ENCODE measurements around the gene SGCA. TPM values are rescaled to one million over a fixed set of nuclear protein-coding genes. Genes with fewer than 3 reads are reported as not detected.

The SGCA gene
- total and polyA plus RNA-seq, 2 of the 13 experiments (the other 11 are each of a cell fraction or from before 2014, with no cell fraction given): not detected

DNA sequence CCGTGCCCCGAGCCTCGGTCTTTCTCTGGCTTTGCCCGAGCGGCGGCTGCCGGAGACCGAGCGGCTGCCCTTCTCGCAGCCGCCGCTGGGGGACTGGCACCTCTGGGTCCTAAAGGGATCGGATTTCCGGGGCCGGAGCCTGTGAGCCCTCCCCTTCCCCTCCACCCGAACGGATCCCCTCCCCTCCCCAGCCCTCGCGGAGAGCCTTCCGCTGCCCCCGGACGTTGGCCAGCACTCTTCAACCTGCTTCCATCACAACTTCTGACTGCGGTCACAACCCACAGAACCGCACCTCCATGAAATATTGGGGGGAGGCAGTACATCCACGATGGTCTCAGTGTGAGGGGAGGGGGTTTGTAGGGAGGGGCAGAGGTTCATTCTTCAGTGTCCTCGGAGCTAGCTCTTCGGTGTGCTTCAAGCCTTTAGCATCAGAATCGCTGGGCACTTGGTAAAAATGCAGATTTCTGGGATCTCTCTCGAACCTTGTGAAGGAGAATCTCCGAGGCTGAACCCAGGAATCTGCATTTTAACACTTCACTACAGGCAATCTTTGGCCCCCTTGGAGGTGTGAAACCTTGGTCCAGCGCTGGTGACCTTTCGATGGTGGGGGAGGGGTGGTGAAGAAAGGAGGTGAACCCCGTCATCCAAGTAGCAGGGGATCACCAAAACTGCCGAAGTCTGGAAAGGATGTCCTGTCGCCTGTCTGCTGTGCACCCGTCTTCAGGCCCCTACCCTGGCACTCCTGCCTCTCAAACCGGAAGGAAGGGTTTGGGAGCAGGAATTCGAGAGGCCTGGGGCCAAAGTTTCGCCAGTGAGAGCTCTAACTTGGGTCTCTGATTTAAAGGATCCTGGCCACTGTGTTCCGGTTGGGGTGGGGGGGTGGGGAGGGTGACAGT lies 14.5 kb upstream of the SGCA start (continued):
- 0 out of 2 replicates have a peak, but pooled peaks have one; percentile 49 for TF ChIP-seq ZNF749 (CRISPR knock-in tag; IDR thresholded peaks at IDR 0.05; ENCODE audit: borderline replicate concordance)
- TF ChIP-seq KDM1A (CRISPR knock-in tag; IDR thresholded peaks at IDR 0.05): peak; percentile 50
- no peak for TF ChIP-seq HES4 (CRISPR knock-in tag; IDR thresholded peaks at IDR 0.05; ENCODE audit: borderline replicate concordance)
- TF ChIP-seq, protein P1, sequence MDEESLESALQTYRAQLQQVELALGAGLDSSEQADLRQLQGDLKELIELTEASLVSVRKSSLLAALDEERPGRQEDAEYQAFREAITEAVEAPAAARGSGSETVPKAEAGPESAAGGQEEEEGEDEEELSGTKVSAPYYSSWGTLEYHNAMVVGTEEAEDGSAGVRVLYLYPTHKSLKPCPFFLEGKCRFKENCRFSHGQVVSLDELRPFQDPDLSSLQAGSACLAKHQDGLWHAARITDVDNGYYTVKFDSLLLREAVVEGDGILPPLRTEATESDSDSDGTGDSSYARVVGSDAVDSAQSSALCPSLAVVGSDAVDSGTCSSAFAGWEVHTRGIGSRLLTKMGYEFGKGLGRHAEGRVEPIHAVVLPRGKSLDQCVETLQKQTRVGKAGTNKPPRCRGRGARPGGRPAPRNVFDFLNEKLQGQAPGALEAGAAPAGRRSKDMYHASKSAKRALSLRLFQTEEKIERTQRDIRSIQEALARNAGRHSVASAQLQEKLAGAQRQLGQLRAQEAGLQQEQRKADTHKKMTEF (CRISPR knock-in tag; IDR thresholded peaks at IDR 0.05): 0 out of 2 replicates have a peak, but pooled peaks have one; percentile 47
- TF ChIP-seq ZNF790 (CRISPR knock-in tag; IDR thresholded peaks at IDR 0.05; ENCODE audit: borderline replicate concordance): no peak
- peak; percentile 42; the same call in 1 of the 2 replicates for TF ChIP-seq ERF (CRISPR knock-in tag; IDR thresholded peaks at IDR 0.05)
- TF ChIP-seq, protein P2, sequence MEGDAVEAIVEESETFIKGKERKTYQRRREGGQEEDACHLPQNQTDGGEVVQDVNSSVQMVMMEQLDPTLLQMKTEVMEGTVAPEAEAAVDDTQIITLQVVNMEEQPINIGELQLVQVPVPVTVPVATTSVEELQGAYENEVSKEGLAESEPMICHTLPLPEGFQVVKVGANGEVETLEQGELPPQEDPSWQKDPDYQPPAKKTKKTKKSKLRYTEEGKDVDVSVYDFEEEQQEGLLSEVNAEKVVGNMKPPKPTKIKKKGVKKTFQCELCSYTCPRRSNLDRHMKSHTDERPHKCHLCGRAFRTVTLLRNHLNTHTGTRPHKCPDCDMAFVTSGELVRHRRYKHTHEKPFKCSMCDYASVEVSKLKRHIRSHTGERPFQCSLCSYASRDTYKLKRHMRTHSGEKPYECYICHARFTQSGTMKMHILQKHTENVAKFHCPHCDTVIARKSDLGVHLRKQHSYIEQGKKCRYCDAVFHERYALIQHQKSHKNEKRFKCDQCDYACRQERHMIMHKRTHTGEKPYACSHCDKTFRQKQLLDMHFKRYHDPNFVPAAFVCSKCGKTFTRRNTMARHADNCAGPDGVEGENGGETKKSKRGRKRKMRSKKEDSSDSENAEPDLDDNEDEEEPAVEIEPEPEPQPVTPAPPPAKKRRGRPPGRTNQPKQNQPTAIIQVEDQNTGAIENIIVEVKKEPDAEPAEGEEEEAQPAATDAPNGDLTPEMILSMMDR (CRISPR knock-in tag; IDR thresholded peaks at IDR 0.05): peak; percentile 60
- TF ChIP-seq, protein P3, sequence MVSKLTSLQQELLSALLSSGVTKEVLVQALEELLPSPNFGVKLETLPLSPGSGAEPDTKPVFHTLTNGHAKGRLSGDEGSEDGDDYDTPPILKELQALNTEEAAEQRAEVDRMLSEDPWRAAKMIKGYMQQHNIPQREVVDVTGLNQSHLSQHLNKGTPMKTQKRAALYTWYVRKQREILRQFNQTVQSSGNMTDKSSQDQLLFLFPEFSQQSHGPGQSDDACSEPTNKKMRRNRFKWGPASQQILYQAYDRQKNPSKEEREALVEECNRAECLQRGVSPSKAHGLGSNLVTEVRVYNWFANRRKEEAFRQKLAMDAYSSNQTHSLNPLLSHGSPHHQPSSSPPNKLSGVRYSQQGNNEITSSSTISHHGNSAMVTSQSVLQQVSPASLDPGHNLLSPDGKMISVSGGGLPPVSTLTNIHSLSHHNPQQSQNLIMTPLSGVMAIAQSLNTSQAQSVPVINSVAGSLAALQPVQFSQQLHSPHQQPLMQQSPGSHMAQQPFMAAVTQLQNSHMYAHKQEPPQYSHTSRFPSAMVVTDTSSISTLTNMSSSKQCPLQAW (CRISPR knock-in tag; IDR thresholded peaks at IDR 0.05): 0 out of 2 replicates have a peak, but pooled peaks have one; percentile 42
- TF ChIP-seq ZNF614 (CRISPR knock-in tag; IDR thresholded peaks at IDR 0.05; ENCODE audit: borderline replicate concordance): peak; percentile 1; the same call in 1 of the 2 replicates
- TF ChIP-seq NR2C2 (CRISPR knock-in tag; IDR thresholded peaks at IDR 0.05; ENCODE audit: borderline replicate concordance): peak; percentile 17; the same call in 1 of the 2 replicates
- TF ChIP-seq, protein P4, sequence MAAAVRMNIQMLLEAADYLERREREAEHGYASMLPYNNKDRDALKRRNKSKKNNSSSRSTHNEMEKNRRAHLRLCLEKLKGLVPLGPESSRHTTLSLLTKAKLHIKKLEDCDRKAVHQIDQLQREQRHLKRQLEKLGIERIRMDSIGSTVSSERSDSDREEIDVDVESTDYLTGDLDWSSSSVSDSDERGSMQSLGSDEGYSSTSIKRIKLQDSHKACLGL (CRISPR knock-in tag; IDR thresholded peaks at IDR 0.05): 0 out of 2 replicates have a peak, but pooled peaks have one; percentile 22
- peak; percentile 44; the same call in 1 of the 2 replicates for TF ChIP-seq SIX1 (CRISPR knock-in tag; IDR thresholded peaks at IDR 0.05; ENCODE audit: borderline replicate concordance)
- no peak for TF ChIP-seq GPN1 (CRISPR knock-in tag; IDR thresholded peaks at IDR 0.05; ENCODE audit: borderline replicate concordance)
- peak; percentile 76 for TF ChIP-seq SAP130 (CRISPR knock-in tag; IDR thresholded peaks at IDR 0.05; ENCODE audit: low read depth)
- no peak for TF ChIP-seq CENPX (CRISPR knock-in tag; IDR thresholded peaks at IDR 0.05)
- TF ChIP-seq RFX3 (CRISPR knock-in tag; IDR thresholded peaks at IDR 0.05): no peak
- TF ChIP-seq ZNF777 (CRISPR knock-in tag; IDR thresholded peaks at IDR 0.05): peak; percentile 16; the same call in 1 of the 2 replicates
- TF ChIP-seq, protein P5, sequence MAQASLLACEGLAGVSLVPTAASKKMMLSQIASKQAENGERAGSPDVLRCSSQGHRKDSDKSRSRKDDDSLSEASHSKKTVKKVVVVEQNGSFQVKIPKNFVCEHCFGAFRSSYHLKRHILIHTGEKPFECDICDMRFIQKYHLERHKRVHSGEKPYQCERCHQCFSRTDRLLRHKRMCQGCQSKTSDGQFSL (CRISPR knock-in tag; IDR thresholded peaks at IDR 0.05): peak; percentile 83
- peak; percentile 60 for TF ChIP-seq KAT8 (CRISPR knock-in tag; IDR thresholded peaks at IDR 0.05)
- 0 out of 2 replicates have a peak, but pooled peaks have one; percentile 7 for TF ChIP-seq MTA1 (CRISPR knock-in tag; IDR thresholded peaks at IDR 0.05; ENCODE audit: borderline replicate concordance)
- TF ChIP-seq POGZ (CRISPR knock-in tag; IDR thresholded peaks at IDR 0.05): peak; percentile 56; the same call in 1 of the 2 replicates
- no peak for TF ChIP-seq MTA3 (CRISPR knock-in tag; IDR thresholded peaks at IDR 0.05)
- TF ChIP-seq NR2F6 (IDR thresholded peaks at IDR 0.05): peak; percentile 16; the same call in 1 of the 2 replicates
- no peak for TF ChIP-seq NR2F6 (CRISPR knock-in tag; IDR thresholded peaks at IDR 0.05)
- 0 out of 2 replicates have a peak, but pooled peaks have one; percentile 43 for TF ChIP-seq KLF12 (CRISPR knock-in tag; IDR thresholded peaks at IDR 0.05; ENCODE audit: borderline replicate concordance)
